DMS 273 (cell line): ENCODE measurements around the gene RAB4A.

Experiments
- DNase-seq: peaks from one replicate; lab custom pipeline; 2025; ENCODE audit not compliant: unreplicated experiment; lab: John Stamatoyannopoulos, UW

The RAB4A gene

GRCh38 chr1:229243638-229244037 lies 27.3 kb upstream of the RAB4A start:
- DNase-seq, result no peak

DNA sequence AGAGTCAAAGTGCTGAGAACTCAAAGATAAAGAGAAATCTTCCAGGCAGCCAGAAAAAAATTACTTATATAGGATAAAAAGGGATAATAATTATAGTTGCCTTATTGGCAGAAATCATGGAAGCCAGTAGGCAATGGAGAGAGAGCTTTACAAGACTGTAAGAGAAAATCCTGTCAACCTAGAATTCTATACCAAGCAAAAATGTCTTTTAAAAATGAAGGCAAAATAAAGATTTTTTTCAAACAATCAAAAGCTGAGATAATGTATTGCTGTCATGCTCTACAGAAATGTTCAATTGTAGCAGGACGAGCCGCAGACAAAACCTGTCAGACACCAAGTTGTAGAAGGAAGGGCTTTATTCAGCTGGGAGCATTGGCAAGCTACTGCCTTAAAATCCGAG lies 26.8 kb upstream of the RAB4A start:
- DNase-seq, result no peak

DNA sequence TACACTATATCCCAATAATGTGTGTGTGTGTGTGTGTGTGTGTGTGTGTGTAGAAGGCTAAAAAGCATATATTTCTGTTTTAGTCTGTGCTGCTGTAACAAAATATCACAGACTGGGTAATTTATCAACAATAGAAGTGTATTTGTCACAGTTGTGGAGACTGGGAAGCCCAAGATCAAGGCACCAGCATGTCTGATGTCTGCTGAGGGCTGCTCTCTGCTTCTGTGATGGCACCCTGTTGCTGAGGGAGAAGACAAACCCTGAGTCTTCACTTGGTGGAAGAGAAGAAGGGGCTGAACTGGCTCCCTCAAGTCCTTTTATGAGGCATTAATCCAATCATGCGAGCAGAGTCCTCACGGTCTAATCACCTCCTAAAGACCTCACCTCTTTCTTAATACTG lies 23.0 kb upstream of the RAB4A start:
- DNase-seq, result no peak

DNA sequence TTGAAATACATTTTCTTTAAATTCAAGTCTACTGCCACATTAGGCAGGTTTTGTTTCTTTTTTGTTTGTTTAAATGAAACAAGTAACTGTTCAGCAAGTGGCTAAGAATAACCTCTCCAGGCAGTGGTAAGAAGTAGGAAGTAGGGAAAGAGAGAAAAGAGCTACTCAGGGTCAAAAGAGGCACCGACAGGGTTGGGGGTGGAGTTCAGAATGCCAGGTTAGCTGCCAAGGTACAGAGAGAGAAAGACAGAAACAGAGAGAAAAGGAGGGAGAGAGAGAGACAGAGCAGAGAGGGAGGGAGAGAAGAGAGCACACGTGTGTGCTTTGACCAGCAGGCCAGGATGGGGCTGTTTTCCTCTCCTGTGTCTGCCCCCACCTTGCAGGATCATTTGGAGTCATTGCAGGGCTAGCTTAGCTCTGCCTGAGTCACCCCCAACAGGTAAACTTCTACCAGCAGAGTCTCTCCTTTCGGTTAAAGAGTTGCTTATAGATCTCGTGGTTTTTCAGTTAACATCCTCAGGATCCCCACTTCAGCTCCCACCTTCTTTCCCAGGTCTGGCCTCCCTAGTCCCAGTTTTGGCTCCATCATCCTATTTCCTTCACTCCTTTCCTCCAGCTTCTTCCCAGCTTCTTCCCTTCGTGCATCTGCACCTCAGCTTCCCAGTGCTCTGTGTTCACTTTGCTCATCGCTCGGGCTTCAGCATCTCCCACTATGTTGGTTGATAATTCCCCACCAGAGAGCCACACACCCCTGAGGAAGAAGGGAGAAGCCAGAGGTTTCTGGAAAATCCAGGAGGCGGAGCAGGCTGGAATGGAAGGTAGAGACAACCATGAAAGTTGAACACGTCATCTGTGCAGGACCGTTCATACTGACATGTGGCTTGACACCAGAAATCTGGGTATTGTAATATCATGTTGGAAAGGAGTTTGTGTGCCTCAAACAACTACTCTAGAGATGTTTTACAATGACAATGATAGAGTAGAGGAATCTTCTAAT lies 21.8 kb upstream of the RAB4A start:
- peak; percentile 16 for DNase-seq

DNA sequence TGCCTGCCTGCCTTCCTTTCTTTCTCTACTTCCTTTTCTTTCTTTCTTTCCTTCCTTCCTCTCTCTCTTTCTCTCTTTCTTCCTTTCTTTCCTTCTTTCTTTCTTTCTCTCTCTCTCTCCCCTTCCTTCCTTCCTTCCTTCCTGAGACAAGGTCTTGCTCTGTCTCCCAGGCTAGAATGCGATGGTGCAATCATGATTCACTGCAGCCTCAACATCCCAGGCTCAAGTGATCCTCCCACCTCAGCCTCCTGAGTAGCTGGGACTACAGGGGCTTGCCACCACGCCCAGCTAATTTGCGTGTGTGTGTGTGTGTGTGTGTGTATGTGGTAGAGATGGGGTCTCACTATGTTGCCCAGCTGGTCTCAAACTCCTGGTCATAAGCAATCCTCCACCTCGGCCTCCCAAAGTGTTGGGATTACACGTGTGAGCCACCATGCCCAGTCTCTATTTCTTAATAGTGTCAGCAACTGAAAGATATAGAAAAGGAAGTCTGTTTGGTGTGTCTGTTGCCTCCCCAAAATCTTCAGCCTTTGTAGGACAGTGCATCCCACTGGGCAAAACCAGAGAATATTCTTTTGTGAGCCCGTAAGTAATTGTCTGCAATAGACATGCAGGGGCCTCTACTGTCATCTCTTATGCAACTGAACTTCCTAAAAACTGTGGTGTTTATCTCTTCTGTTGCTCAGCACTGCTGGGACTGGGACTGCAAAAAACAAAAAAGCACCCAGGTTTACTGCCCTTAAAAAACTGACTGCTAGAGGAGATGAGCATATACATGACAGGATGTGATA lies 20.9 kb upstream of the RAB4A start:
- DNase-seq, result no peak

- DNase-seq, result no peak
Observed at GRCh38 chr1:229251185-229251584, 19.7 kb upstream of the RAB4A start.

GRCh38 chr1:229252228-229252984 lies 18.5 kb upstream of the RAB4A start:
- DNase-seq, result no peak

DNA sequence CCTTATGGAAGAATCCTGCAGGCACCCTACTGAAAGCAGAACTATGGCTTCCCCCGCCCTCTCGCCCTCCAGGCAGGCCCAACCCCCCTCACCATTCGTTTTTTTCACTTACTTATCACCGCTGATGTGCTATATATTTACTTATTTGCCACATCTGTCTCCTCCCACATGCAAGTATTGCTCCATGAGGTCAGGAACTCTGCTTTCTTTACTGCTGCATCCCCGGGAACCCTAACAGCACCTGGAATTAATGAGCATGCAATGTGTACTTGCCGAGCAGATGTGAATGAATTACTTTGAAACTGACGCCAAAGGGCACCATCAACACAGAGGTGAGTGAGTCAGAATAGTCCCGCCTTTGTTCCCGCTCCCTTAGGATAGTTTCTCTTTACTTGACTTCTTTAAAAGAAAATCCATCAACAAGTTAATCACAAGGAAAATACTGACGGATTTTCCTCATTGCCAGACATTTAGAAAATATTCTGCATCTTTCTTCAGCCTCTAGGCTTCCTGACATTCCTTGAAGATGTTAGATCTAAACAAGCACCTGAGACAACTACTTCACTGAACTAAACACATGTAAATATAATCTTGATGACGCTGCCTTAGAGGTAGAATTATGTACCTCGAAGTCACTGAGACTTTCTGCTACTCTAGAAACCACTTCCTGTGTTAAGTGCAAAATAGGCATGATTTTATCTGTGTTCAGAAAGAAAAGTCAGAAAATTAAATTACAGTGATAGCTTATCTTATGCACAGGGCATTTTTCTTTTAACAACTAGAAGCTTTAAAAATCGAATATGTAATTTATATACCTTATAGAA lies 17.5 kb upstream of the RAB4A start:
- DNase-seq, result peak; percentile 61

DNA sequence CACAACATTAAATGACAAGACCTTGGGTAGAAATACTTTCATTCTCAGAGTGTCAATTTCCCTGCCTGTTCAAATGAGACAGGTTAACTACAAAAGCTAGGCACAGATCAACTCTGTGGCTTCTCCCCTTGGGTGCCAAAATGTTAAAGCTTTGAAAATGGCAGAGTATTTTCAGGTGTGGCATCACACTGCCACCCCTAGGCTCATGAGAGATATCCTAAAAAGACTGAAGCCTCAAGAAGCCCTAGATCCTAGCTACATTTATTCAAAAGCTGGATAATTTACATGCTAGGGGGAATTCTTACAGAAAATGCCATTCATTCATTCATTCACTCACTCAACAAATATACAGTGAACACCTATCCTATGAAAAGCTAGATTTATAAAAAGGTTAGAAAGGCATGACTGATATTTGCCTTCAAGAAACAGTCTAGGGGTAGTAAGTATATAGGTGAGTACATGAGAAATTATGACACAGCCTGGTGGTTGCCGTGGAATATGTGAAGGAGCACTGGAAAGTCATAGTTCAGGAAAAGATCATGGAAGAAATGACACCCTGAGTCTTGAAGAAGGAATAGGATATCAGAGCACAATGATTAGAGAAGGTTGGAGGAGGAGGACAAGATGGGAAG lies 15.9 kb upstream of the RAB4A start:
- peak; percentile 67 for DNase-seq

- DNase-seq, result peak; percentile 81
Observed at GRCh38 chr1:229258031-229258756, 12.7 kb upstream of the RAB4A start.

- peak; percentile 29 for DNase-seq
Observed at GRCh38 chr1:229258757-229259060, 12.2 kb upstream of the RAB4A start.

GRCh38 chr1:229260297-229260696 lies 10.6 kb upstream of the RAB4A start:
- DNase-seq, result no peak

DNA sequence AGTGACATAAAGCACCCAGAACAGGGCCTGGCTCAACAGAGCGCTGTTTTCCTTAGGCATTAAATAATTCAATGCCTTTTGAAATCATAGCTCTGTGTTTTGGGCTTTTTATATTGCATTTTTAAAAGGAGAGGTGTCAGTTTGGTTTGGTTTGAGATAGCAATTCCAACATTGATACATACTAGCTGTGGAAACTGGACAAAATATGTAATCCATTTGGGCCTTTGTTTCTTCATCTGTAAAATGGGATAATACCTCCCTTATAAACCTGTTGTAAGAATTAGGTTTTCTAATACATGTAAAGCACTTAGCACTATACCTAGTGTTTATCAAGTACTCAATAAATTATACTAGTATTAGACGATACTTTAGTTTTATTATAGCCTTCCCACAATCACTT lies 8.7 kb upstream of the RAB4A start:
- DNase-seq, result no peak

- DNase-seq, result no peak
Observed at GRCh38 chr1:229263254-229263653, 7.7 kb upstream of the RAB4A start.

DNA sequence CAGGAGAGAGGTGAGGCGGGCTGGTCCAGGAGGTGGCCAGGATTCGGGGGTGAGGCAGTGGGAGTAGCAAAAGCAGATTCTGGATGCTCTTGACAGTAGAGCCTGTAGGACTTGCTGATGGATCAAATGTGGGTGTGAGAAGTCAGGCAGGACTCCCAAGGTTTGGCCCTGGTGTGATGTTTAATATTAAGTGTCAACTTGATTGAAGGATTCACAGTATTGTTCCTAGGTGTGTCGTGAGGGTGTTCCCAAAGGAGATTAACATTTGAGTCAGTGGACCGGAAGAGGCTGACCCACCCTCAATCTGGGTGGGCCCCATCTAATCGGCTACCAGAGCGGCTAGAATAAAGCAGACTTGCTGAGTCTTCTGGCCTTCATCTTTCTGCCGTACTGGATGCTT lies 6.8 kb upstream of the RAB4A start:
- no peak for DNase-seq

GRCh38 chr1:229264487-229264886 lies 6.4 kb upstream of the RAB4A start:
- no peak for DNase-seq

DNA sequence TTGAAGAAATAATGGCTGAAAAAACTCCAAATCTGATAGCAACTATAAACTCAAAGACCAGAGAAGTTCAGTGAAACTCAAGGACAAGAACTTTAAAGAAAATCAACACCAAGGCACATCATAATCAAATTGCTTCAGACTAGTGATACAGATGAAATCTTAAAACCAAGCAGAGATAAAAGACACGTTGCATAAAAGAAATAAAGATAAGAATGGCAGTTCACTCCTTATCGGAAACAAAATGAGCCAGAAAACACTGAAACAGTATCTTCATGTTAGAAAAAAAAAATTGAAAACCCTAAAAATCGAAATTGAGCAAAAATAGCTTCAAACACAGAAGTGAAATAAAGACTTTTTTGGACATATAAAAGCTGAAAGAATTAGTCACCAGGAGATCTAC lies 4.6 kb upstream of the RAB4A start:
- no peak for DNase-seq

- DNase-seq, result no peak
Observed at GRCh38 chr1:229266832-229267500, 3.9 kb upstream of the RAB4A start.

- no peak for DNase-seq
Observed at GRCh38 chr1:229268505-229268904, 2.4 kb upstream of the RAB4A start.
